GM21825 (cell line): ENCODE results near the gene PLCL1.

ENCODE experiments used
- ATAC-seq: cut with Tn5 transposase; IDR thresholded peaks from one replicate; pipeline ENCODE4 v1.9.1; 2021; ENCODE audit warnings: mild to moderate bottlenecking, moderate library complexity; ENCODE audit not compliant: unreplicated experiment

PLCL1 gene

GRCh38 chr2:197947219-197947757, 142.9 kb downstream of the PLCL1 start:
- ATAC-seq: no peak

- ATAC-seq: no peak
These were observed 144.8 kb downstream of the PLCL1 start for GRCh38 chr2:197949224-197949623.

GRCh38 chr2:197950006-197950405, 145.6 kb downstream of the PLCL1 start:
- ATAC-seq: no peak

GRCh38 chr2:197950724-197951123, 146.3 kb downstream of the PLCL1 start:
- no peak for ATAC-seq

GRCh38 chr2:197952540-197953202, 148.3 kb downstream of the PLCL1 start:
- ATAC-seq: peak; percentile 66

- ATAC-seq: no peak
These were observed 149.9 kb downstream of the PLCL1 start for GRCh38 chr2:197954328-197954727.

GRCh38 chr2:197958592-197959150, 154.3 kb downstream of the PLCL1 start:
- ATAC-seq: no peak

- ATAC-seq: no peak
These were observed 155.0 kb downstream of the PLCL1 start for GRCh38 chr2:197959383-197959782.

GRCh38 chr2:197960786-197961185, 156.4 kb downstream of the PLCL1 start:
- no peak for ATAC-seq

GRCh38 chr2:197964720-197965119, 160.3 kb downstream of the PLCL1 start:
- no peak for ATAC-seq

- no peak for ATAC-seq
These were observed 161.4 kb downstream of the PLCL1 start for GRCh38 chr2:197965756-197966155.

GRCh38 chr2:197969391-197969893, 165.0 kb downstream of the PLCL1 start:
- ATAC-seq: no peak

GRCh38 chr2:197972061-197972460, 167.7 kb downstream of the PLCL1 start:
- ATAC-seq: no peak

- ATAC-seq: no peak
These were observed 168.2 kb downstream of the PLCL1 start for GRCh38 chr2:197972587-197972986.

- ATAC-seq: no peak
These were observed 169.4 kb downstream of the PLCL1 start for GRCh38 chr2:197973772-197974171.

- no peak for ATAC-seq
These were observed 171.6 kb downstream of the PLCL1 start for GRCh38 chr2:197975931-197976519.

GRCh38 chr2:197978971-197979370, 174.6 kb downstream of the PLCL1 start:
- ATAC-seq: no peak

- ATAC-seq: no peak
These were observed 178.2 kb downstream of the PLCL1 start for GRCh38 chr2:197982565-197982964.

- ATAC-seq: no peak
These were observed 180.7 kb downstream of the PLCL1 start for GRCh38 chr2:197985029-197985638.

GRCh38 chr2:197986977-197987376, 182.6 kb downstream of the PLCL1 start:
- ATAC-seq: no peak

- no peak for ATAC-seq
These were observed 186.0 kb downstream of the PLCL1 start for GRCh38 chr2:197990356-197990755.
